GM23338 (cell line): ENCODE data around the gene ZBTB7A. TPM values are rescaled to one million over a fixed set of nuclear protein-coding genes. Genes with fewer than 3 reads are reported as not detected.

Experiments
- ATAC-seq: fragments of 200-7000 bp; cut with Tn5 transposase; 3 replicates; pipeline ENCODE4 v1.9.1; 2020
- DNase-seq: peaks from one replicate; pipeline ENCODE4 v3.0.0-alpha.2; 2015; ENCODE audit warnings: low spot score
- H2AFZ ChIP-seq: fragments of 200-600 bp; sonication (generic); 2 replicates; pipeline ENCODE4 v1.8.0; 2016; ENCODE audit warnings: antibody characterized with exemption, mild to moderate bottlenecking, moderate library complexity
- H3F3A ChIP-seq: fragments of 200-600 bp; sonication (generic); replicated peaks from 2 replicates; pipeline ENCODE4 v1.8.0; 2017; ENCODE audit warnings: antibody characterized with exemption, mixed run types, low read depth
- H3K27ac ChIP-seq: fragments of 200-600 bp; sonication (generic); 2 replicates; pipeline ENCODE4 v1.6.1; 2016; ENCODE audit warnings: low read depth
- H3K27me3 ChIP-seq: fragments of 200-600 bp; sonication (generic); 2 replicates; pipeline ENCODE4 v1.8.0; 2016; ENCODE audit warnings: mild to moderate bottlenecking, mixed run types, moderate library complexity; ENCODE audit not compliant: insufficient read depth
- H3K36me3 ChIP-seq: fragments of 200-600 bp; sonication (generic); 2 replicates; pipeline ENCODE4 v1.8.0; 2016; ENCODE audit warnings: mild to moderate bottlenecking; ENCODE audit not compliant: insufficient read depth
- H3K4me1 ChIP-seq: fragments of 200-600 bp; sonication (generic); 2 replicates; pipeline ENCODE4 v1.8.0; 2016; ENCODE audit warnings: mild to moderate bottlenecking, moderate library complexity; ENCODE audit not compliant: insufficient read depth
- H3K4me2 ChIP-seq: fragments of 200-600 bp; sonication (generic); 2 replicates; pipeline ENCODE4 v1.7.1; 2017; ENCODE audit warnings: mixed run types
- H3K4me3 ChIP-seq: fragments of 200-600 bp; sonication (generic); 2 replicates; pipeline ENCODE4 v1.6.1; 2016; ENCODE audit warnings: mixed run types
- H3K79me2 ChIP-seq: fragments of 200-600 bp; sonication (generic); replicated peaks from 2 replicates; pipeline ENCODE4 v1.8.0; 2017; ENCODE audit warnings: mild to moderate bottlenecking; ENCODE audit not compliant: insufficient read depth
- H3K9me2 ChIP-seq: fragments of 200-600 bp; sonication (generic); 2 replicates; pipeline ENCODE4 v1.8.0; 2017; ENCODE audit not compliant: insufficient read depth
- H4K20me1 ChIP-seq: fragments of 200-600 bp; sonication (generic); replicated peaks from 2 replicates; pipeline ENCODE4 v1.8.0; 2017; ENCODE audit warnings: mild to moderate bottlenecking; ENCODE audit not compliant: insufficient read depth
- H3K27ac Mint-ChIP-seq: 2 replicates; pipeline ENCODE4 v1.8.0; 2020; ENCODE audit warnings: inconsistent platforms, mild to moderate bottlenecking, moderate library complexity, mixed read lengths
- H3K27me3 Mint-ChIP-seq: 3 replicates; pipeline ENCODE4 v1.8.0; 2022; ENCODE audit warnings: low read depth, mild to moderate bottlenecking, moderate library complexity, mixed read lengths, inconsistent platforms; ENCODE audit not compliant: insufficient read depth, poor library complexity
- H3K36me3 Mint-ChIP-seq: 3 replicates; pipeline ENCODE4 v1.8.0; 2021; ENCODE audit warnings: low read depth, mild to moderate bottlenecking, inconsistent platforms, moderate library complexity, mixed read lengths
- H3K4me1 Mint-ChIP-seq: 3 replicates; pipeline ENCODE4 v1.8.0; 2020; ENCODE audit warnings: mild to moderate bottlenecking, inconsistent platforms, mixed read lengths
- H3K4me3 Mint-ChIP-seq: 3 replicates; pipeline ENCODE4 v1.8.0; 2021; ENCODE audit warnings: moderate library complexity, mild to moderate bottlenecking, inconsistent platforms, mixed read lengths
- H3K9me3 Mint-ChIP-seq: 3 replicates; pipeline ENCODE4 v1.8.0; 2020; ENCODE audit warnings: moderate library complexity, mild to moderate bottlenecking, inconsistent platforms, mixed read lengths
- CREB1 ChIP-seq: fragments of 250-450 bp; sonication (Bioruptor Pico); IDR thresholded peaks from 2 replicates; pipeline ENCODE4 v1.5.0; 2020; ENCODE audit warnings: low read depth, mild to moderate bottlenecking, moderate library complexity
- EZH2 ChIP-seq: fragments of 200-600 bp; sonication (generic); IDR thresholded peaks from one replicate; pipeline ENCODE4 v1.8.0; 2017; ENCODE audit warnings: antibody characterized with exemption, mild to moderate bottlenecking, low read depth; ENCODE audit not compliant: unreplicated experiment
- EZH2phosphoT487 ChIP-seq: fragments of 200-600 bp; sonication (generic); IDR thresholded peaks from one replicate; pipeline ENCODE4 v1.8.1; 2018; ENCODE audit warnings: antibody characterized with exemption; ENCODE audit not compliant: unreplicated experiment
- JUNB ChIP-seq: IDR thresholded peaks from one replicate; pipeline ENCODE4 v1.6.1; 2016; ENCODE audit warnings: antibody characterized with exemption; ENCODE audit not compliant: unreplicated experiment
- NANOG ChIP-seq: IDR thresholded peaks from 2 replicates; pipeline ENCODE4 v1.6.1; 2016; ENCODE audit warnings: antibody characterized with exemption, borderline replicate concordance
- POLR2AphosphoS5 ChIP-seq: IDR thresholded peaks from 2 replicates; pipeline ENCODE4 v1.6.1; 2016; ENCODE audit warnings: antibody characterized with exemption, low read depth
- REST ChIP-seq: IDR thresholded peaks from one replicate; pipeline ENCODE4 v1.6.1; 2018; ENCODE audit warnings: antibody characterized with exemption; ENCODE audit not compliant: unreplicated experiment
- STAT1 ChIP-seq: IDR thresholded peaks from one replicate; pipeline ENCODE4 v1.6.1; 2016; ENCODE audit warnings: antibody characterized with exemption; ENCODE audit not compliant: unreplicated experiment
- ZNF114 ChIP-seq: fragments of 250-450 bp; sonication (Bioruptor Pico); IDR thresholded peaks from 2 replicates; pipeline ENCODE4 v1.5.0; 2020; ENCODE audit warnings: mild to moderate bottlenecking, moderate library complexity
- ZNF331 ChIP-seq: fragments of 250-450 bp; sonication (Bioruptor Pico); IDR thresholded peaks from 2 replicates; pipeline ENCODE4 v1.5.0; 2020; ENCODE audit warnings: low read depth, mild to moderate bottlenecking, moderate library complexity
- polyA plus RNA-seq: library from polyadenylated mRNA; unstranded; fragments of >200 nt; fragmentation: Nextera tagmentation; extraction: Ambion mirVana; gene quantifications from 2 replicates; pipeline ENCODE4 v1.2.1, GENCODE V29; 2016
- total RNA-seq: library from RNA; depleted of rRNA; stranded (reverse); fragments of >200 nt; shearing (Covaris generic); gene quantifications from 2 replicates; pipeline ENCODE4 v1.2.3, GENCODE V29; 2014
- TF ChIP-seq, protein P1 (sequence below), 2 experiments: fragments of 200-600 bp in 1 of 2; sonication (generic) in 1 of 2; conservative IDR thresholded peaks; 2 replicates each; pipeline versions ENCODE4 v1.5.1 to v1.6.1; 2016 to 2017; ENCODE audit warnings: antibody characterized with exemption in 2 of 2, low read depth in 2 of 2, mild to moderate bottlenecking in 2 of 2, moderate library complexity in 1 of 2
- TF ChIP-seq, protein P2 (sequence below): fragments of 250-450 bp; sonication (Bioruptor Pico); IDR thresholded peaks from 2 replicates; pipeline ENCODE4 v1.5.0; 2020; ENCODE audit warnings: mild to moderate bottlenecking, moderate library complexity
- TF ChIP-seq, protein P3 (sequence below): IDR thresholded peaks from 2 replicates; pipeline ENCODE4 v1.6.1; 2016; ENCODE audit warnings: antibody characterized with exemption

Gene ZBTB7A
- total and polyA plus RNA-seq, 2 experiments from 2014 or later = 9.5 to 35.0 TPM

DNA sequence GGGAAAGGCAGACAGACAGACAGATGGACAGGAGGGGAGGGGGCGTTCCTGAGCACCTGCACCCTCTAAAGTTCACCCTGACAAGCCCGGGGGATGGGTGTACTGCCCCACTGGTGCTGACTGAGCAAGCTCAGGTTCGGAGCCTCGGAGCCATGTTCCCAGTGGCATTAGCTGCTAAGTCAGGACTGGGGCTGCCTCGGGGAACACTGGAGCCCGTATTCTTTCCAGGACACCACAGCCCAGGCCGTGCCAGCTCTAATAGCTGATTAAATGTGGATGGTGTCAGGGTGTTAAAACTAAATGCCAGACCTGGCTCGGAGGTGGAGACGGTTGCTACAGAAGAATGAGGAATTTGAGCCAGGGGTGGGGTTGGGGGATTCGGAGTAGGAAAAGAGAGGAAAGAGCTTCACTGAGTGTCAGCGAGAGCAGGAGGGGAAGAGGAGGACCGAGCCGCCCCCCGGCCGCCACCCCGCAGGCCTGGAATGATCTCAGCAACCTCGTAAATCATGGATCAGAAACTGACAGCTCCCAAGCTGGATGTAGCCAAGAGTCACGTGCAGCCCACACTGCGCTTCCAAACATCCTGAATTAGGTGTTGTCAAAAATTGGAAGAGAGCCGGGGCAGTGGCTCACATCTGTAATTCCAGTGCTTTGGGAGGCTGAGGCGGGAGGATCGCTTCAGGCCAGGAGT, 46.8 kb upstream of the ZBTB7A start:
- H3K9me3 Mint-ChIP-seq = no peaks in the 10 kb centered on the region; the same call in 2 of the 3 replicates
- H3K9me2 ChIP-seq = no peaks in the 10 kb centered on the region
- no peaks in the 10 kb centered on the region for H3K27me3 ChIP-seq
- no peaks in the 10 kb centered on the region for H3K4me1 Mint-ChIP-seq
- DNase-seq (no peak), ATAC-seq (no peak)
- no peak overlapping the region for H3K4me2 ChIP-seq
- H3K27ac ChIP-seq = no peak overlapping the region
- peaks cover 73% of the 10 kb centered on the region for H3K36me3 Mint-ChIP-seq
- H3F3A ChIP-seq = no peaks in the 10 kb centered on the region
- peaks cover 17% of the 10 kb centered on the region for H3K27me3 Mint-ChIP-seq
- H3K4me1 ChIP-seq = no peaks in the 10 kb centered on the region
- TF ChIP-seq JUNB (no peak), REST (no peak), EZH2 (no peak), STAT1 (no peak), POLR2AphosphoS5 (no peak), ZNF331 (CRISPR knock-in tag) (no peak), ZNF114 (CRISPR knock-in tag) (no peak), EZH2phosphoT487 (no peak), NANOG (no peak), CREB1 (CRISPR knock-in tag) (no peak)
- TF ChIP-seq, protein P1, sequence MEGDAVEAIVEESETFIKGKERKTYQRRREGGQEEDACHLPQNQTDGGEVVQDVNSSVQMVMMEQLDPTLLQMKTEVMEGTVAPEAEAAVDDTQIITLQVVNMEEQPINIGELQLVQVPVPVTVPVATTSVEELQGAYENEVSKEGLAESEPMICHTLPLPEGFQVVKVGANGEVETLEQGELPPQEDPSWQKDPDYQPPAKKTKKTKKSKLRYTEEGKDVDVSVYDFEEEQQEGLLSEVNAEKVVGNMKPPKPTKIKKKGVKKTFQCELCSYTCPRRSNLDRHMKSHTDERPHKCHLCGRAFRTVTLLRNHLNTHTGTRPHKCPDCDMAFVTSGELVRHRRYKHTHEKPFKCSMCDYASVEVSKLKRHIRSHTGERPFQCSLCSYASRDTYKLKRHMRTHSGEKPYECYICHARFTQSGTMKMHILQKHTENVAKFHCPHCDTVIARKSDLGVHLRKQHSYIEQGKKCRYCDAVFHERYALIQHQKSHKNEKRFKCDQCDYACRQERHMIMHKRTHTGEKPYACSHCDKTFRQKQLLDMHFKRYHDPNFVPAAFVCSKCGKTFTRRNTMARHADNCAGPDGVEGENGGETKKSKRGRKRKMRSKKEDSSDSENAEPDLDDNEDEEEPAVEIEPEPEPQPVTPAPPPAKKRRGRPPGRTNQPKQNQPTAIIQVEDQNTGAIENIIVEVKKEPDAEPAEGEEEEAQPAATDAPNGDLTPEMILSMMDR (conservative IDR thresholded peaks at IDR 0.05; ENCODE audit: low read depth in 2 of 2) = no peak
- TF ChIP-seq, protein P2, sequence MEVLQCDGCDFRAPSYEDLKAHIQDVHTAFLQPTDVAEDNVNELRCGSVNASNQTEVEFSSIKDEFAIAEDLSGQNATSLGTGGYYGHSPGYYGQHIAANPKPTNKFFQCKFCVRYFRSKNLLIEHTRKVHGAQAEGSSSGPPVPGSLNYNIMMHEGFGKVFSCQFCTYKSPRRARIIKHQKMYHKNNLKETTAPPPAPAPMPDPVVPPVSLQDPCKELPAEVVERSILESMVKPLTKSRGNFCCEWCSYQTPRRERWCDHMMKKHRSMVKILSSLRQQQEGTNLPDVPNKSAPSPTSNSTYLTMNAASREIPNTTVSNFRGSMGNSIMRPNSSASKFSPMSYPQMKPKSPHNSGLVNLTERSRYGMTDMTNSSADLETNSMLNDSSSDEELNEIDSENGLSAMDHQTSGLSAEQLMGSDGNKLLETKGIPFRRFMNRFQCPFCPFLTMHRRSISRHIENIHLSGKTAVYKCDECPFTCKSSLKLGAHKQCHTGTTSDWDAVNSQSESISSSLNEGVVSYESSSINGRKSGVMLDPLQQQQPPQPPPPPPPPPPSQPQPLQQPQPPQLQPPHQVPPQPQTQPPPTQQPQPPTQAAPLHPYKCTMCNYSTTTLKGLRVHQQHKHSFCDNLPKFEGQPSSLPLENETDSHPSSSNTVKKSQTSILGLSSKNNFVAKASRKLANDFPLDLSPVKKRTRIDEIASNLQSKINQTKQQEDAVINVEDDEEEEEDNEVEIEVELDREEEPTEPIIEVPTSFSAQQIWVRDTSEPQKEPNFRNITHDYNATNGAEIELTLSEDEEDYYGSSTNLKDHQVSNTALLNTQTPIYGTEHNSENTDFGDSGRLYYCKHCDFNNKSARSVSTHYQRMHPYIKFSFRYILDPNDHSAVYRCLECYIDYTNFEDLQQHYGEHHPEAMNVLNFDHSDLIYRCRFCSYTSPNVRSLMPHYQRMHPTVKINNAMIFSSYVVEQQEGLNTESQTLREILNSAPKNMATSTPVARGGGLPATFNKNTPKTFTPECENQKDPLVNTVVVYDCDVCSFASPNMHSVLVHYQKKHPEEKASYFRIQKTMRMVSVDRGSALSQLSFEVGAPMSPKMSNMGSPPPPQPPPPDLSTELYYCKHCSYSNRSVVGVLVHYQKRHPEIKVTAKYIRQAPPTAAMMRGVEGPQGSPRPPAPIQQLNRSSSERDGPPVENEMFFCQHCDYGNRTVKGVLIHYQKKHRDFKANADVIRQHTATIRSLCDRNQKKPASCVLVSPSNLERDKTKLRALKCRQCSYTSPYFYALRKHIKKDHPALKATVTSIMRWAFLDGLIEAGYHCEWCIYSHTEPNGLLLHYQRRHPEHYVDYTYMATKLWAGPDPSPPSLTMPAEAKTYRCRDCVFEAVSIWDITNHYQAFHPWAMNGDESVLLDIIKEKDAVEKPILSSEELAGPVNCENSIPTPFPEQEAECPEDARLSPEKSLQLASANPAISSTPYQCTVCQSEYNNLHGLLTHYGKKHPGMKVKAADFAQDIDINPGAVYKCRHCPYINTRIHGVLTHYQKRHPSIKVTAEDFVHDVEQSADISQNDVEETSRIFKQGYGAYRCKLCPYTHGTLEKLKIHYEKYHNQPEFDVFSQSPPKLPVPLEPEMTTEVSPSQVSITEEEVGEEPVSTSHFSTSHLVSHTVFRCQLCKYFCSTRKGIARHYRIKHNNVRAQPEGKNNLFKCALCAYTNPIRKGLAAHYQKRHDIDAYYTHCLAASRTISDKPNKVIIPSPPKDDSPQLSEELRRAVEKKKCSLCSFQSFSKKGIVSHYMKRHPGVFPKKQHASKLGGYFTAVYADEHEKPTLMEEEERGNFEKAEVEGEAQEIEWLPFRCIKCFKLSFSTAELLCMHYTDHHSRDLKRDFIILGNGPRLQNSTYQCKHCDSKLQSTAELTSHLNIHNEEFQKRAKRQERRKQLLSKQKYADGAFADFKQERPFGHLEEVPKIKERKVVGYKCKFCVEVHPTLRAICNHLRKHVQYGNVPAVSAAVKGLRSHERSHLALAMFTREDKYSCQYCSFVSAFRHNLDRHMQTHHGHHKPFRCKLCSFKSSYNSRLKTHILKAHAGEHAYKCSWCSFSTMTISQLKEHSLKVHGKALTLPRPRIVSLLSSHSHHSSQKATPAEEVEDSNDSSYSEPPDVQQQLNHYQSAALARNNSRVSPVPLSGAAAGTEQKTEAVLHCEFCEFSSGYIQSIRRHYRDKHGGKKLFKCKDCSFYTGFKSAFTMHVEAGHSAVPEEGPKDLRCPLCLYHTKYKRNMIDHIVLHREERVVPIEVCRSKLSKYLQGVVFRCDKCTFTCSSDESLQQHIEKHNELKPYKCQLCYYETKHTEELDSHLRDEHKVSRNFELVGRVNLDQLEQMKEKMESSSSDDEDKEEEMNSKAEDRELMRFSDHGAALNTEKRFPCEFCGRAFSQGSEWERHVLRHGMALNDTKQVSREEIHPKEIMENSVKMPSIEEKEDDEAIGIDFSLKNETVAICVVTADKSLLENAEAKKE (CRISPR knock-in tag) = no peak
- TF ChIP-seq, protein P3, sequence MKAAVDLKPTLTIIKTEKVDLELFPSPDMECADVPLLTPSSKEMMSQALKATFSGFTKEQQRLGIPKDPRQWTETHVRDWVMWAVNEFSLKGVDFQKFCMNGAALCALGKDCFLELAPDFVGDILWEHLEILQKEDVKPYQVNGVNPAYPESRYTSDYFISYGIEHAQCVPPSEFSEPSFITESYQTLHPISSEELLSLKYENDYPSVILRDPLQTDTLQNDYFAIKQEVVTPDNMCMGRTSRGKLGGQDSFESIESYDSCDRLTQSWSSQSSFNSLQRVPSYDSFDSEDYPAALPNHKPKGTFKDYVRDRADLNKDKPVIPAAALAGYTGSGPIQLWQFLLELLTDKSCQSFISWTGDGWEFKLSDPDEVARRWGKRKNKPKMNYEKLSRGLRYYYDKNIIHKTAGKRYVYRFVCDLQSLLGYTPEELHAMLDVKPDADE = no peak
- no peak overlapping the region for H3K4me3 ChIP-seq
- peaks cover 7% of the 10 kb centered on the region for H3K79me2 ChIP-seq
- peaks cover 31% of the 10 kb centered on the region for H4K20me1 ChIP-seq
- no peak overlapping the region for H3K27ac Mint-ChIP-seq
- no peak overlapping the region for H2AFZ ChIP-seq
- H3K4me3 Mint-ChIP-seq = no peak overlapping the region
- H3K36me3 ChIP-seq = peaks cover 15% of the 10 kb centered on the region; the same call in 1 of the 2 replicates
